GM19099 (cell line): ENCODE measurements around the gene RALY.

Experiments
- POLR2A ChIP-seq: IDR thresholded peaks from 3 replicates; pipeline ENCODE4 v1.6.1; 2011; ENCODE audit warnings: low read depth; ENCODE audit not compliant: insufficient read length; ENCODE audit errors: extremely low read depth

Gene RALY

GRCh38 chr20:34022839-34023234, 29.1 kb downstream of the RALY start:
- TF ChIP-seq POLR2A: no peak

- TF ChIP-seq POLR2A: no peak
Observed at GRCh38 chr20:34023937-34024722, 30.4 kb downstream of the RALY start.

- TF ChIP-seq POLR2A: no peak
Observed at GRCh38 chr20:34024723-34025351, 31.1 kb downstream of the RALY start.

- TF ChIP-seq POLR2A: no peak
Observed at GRCh38 chr20:34029415-34029814, 35.7 kb downstream of the RALY start.

GRCh38 chr20:34030456-34030855, 36.7 kb downstream of the RALY start:
- TF ChIP-seq POLR2A: no peak

DNA sequence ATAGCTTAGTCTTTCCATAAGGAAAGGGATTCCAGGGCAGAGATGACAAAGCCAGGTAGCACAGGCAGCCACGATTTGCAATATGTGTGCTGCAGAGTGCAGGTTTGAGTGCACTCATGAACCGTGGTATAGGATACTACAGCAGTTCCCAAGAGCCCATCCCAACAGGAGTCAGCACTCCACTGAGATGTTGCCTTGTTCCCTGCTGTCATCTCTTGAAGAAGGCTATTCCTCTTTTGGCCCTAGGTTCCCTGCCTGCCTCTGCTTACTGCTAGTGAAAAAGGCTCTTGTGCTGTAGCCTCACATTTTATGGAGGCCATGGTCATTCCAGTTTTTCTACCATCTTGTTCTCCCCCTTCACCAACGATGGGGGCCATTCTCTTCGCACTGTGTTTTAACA, 40.2 kb downstream of the RALY start:
- no peak for TF ChIP-seq POLR2A

GRCh38 chr20:34037121-34037520, 43.4 kb downstream of the RALY start:
- TF ChIP-seq POLR2A: no peak

- TF ChIP-seq POLR2A: no peak
Observed at GRCh38 chr20:34037767-34038166, 44.1 kb downstream of the RALY start.

DNA sequence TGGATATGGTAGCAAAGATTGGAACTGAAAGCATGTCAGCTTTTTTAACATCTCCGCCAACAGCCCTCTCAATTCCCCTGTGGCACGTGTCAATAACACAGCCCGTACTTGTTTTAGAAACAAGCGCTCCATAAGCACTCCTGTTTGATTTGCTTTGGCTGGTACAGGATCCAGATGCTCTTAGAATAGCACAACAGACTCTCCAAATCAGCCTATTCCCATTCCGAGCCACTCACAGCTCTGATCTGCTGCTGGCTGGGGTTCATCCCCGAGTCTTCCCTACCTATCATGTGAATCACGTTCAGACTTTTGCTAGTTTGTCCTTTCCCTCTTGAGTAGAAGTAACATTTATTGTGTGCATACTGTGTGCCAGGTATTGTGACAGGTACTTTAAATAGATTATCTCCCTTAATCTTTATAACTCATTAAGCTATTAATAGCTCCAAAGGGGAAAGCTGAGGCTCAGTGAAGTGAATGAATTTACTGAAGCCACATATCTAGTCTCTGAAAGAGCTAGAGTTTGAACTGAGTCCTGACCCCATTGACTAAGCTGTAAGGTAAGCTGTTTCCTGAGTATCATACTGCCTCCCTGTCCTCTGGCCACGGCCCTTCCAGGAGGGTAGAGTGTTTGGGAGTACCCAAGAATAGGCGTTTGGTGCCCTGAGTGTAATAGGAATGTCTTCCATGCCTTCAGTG, 46.7 kb downstream of the RALY start:
- no peak for TF ChIP-seq POLR2A

DNA sequence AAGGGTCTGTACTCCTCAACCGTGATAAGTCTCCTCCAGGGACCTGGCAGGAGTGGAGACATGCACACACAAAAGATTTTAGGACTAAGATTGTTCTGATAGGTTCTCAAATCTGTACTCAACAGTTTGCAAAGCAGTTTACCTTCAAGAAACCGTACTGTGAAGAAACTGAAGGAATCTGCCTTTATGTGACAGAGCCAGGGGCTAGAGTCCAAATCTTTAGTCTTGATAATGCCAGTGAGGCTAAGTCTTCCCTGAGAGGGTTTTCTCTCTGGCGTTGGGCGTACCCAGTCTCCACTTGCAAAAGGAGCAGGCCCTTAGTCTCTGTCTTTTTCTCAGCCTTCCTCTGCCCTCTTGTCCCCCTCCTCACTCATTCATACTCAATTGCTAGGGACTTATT, 47.5 kb downstream of the RALY start:
- no peak for TF ChIP-seq POLR2A

DNA sequence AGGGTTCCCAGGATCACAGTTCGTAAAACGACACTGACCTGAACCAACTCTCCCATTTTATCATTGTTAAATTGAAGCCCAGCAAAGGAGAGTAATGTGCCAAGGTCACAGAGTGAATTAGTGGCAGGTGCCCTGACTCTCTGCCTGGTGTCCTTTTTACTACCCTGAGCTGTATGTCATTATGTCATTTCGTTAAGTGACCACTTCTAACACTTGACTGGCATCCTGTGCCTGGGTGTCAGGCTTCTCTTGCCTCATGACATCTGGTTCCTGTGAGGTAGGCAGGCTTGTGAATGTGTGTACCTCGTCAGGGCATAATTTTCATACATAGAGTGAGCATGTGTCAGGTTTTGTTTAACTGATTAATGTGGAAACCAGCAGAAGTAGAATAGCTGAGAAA, 48.6 kb downstream of the RALY start:
- no peak for TF ChIP-seq POLR2A

GRCh38 chr20:34043025-34043424, 49.3 kb downstream of the RALY start:
- TF ChIP-seq POLR2A: no peak

DNA sequence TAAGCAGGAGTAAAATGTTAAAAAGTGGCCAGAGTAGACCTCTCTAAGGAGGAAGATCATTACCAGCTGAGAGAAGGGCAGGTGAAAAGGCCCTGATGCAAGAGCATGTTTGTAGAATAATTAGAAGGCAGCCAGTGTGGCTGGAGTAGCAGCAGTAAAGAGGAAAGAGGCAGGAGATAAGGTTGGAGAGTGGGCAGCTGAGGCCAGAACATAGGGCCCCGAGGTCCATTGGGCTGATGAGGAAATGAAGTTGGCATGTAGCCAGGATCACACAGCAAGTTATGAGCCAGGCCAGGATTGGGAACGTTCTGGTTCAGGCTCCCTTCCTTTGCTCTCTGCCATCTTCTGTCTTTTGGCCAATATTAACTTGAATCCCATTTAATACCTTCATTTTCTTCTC, 51.6 kb downstream of the RALY start:
- TF ChIP-seq POLR2A: no peak

- TF ChIP-seq POLR2A: no peak
Observed at GRCh38 chr20:34045930-34046725, 52.4 kb downstream of the RALY start.
